ENCODE data around the gene WSCD2.

DNA sequence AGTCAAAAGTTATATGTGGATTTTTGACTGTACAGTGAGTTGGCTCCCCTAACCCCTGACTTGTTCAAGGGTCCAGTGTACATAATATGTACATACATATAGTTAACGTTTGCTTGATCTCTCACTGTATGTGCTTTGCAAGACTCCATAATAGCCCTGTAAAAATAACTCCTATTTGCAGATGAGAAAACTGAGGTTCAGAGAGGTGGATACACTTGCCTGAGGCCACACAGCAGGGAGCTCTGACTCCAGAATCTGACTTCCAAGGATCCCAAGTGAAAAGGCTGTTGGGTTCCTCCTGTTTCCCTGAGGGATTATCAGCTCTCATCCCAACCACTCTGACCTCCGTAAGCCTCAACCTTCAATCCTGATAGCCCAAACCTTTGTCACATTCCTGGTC, 168.3 kb downstream of the WSCD2 start:
- TF ChIP-seq, protein P1, sequence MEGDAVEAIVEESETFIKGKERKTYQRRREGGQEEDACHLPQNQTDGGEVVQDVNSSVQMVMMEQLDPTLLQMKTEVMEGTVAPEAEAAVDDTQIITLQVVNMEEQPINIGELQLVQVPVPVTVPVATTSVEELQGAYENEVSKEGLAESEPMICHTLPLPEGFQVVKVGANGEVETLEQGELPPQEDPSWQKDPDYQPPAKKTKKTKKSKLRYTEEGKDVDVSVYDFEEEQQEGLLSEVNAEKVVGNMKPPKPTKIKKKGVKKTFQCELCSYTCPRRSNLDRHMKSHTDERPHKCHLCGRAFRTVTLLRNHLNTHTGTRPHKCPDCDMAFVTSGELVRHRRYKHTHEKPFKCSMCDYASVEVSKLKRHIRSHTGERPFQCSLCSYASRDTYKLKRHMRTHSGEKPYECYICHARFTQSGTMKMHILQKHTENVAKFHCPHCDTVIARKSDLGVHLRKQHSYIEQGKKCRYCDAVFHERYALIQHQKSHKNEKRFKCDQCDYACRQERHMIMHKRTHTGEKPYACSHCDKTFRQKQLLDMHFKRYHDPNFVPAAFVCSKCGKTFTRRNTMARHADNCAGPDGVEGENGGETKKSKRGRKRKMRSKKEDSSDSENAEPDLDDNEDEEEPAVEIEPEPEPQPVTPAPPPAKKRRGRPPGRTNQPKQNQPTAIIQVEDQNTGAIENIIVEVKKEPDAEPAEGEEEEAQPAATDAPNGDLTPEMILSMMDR (IDR thresholded peaks at IDR 0.05): no peak
- TF ChIP-seq POLR2A (IDR thresholded peaks at IDR 0.05): no peak
- TF ChIP-seq POLR2AphosphoS5 (IDR thresholded peaks at IDR 0.05; ENCODE audit: insufficient read depth in 1 of 2, low read depth in 1 of 2): no peak

Data from vagina (tissue), 2 donors.